TTC549 (cell line): Measurements from ENCODE around the gene ABCB6.
"Not testable (repeated sequence)": the region's sequence is repeated elsewhere in the genome, so short reads cannot be mapped to it uniquely, and the experiment has no call there.

Experiments used
- FAIRE-seq: peaks from 2 replicates; lab custom pipeline; 2012; peaks lifted over from hg19 to GRCh38; lab: Jason Lieb, UNC

ABCB6 gene

GRCh38 chr2:219213486-219214071, 5.2 kb downstream of the ABCB6 start:
- no peak for FAIRE-seq

- FAIRE-seq = no peak
Observed at GRCh38 chr2:219213026-219213415, 5.7 kb downstream of the ABCB6 start.

DNA sequence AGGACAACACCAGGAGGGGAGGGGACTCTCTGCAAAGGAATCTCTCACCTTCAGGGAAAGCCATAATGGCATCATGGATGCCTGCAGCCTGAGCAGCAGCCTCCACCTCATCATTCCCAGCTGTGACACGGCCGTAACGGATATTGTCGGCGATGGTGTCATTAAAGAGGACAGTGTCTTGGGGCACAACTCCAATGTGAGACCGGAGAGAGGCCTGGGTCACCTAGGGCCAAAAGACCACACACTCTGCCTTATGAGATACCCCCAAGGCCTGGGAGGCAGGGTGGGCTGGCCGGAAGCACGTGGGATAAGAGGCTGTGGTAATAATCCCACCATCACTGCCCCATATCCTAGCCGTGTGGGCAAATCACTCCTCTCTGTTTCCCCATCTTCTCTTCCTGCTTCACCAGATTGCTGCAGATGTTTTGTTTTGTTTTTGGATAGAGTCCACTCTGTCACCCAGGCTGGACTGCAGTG, 7.8 kb downstream of the ABCB6 start:
- FAIRE-seq = no peak

- no peak for FAIRE-seq
Observed at GRCh38 chr2:219210196-219210885, 8.4 kb downstream of the ABCB6 start.

DNA sequence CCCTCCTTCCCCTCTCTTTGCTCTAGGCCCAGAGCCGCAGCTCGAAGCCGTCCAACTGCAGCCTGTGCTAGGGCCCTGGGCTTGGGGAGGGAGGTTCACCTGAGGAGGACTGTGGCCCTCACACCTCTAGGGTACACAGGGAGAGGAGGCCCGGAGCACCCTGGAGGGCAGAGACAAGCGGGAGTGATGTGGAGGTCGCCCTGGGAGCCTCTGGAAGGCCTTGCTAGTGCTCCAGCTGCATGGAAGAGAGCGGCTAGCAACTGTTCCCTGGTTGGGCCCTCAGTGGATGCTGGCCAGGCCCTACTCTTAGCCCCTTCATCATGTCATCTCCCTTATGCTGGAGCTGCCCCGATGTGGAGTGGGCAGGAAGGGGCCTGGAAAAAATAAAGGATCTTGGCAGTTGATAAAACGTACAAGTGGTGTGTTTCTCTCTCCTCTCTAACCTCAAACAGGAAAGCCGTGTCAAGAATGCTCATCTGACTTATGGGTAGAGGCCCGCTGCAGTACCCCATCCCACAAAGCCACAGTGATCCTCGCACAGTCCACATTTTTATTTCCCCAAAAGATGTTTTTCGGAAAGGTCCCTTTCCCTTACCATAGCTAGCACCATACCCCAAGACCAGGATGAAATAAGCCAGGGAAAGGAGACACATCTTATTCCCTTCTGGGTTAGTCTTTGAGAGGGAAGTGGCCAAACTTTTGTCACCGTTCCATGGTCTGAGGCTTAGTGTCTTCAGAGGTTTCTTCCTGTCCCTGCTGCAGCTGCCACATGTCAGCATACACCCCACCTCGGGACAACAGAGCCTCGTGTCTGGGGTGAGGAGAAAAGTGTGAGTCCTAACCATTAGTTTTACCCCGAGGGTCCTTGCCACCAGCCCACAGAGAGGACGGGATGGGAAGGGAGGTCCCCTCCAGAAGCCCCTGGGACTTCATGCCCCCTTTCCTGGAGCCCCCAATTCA, 9.2 kb downstream of the ABCB6 start:
- FAIRE-seq = no peak

DNA sequence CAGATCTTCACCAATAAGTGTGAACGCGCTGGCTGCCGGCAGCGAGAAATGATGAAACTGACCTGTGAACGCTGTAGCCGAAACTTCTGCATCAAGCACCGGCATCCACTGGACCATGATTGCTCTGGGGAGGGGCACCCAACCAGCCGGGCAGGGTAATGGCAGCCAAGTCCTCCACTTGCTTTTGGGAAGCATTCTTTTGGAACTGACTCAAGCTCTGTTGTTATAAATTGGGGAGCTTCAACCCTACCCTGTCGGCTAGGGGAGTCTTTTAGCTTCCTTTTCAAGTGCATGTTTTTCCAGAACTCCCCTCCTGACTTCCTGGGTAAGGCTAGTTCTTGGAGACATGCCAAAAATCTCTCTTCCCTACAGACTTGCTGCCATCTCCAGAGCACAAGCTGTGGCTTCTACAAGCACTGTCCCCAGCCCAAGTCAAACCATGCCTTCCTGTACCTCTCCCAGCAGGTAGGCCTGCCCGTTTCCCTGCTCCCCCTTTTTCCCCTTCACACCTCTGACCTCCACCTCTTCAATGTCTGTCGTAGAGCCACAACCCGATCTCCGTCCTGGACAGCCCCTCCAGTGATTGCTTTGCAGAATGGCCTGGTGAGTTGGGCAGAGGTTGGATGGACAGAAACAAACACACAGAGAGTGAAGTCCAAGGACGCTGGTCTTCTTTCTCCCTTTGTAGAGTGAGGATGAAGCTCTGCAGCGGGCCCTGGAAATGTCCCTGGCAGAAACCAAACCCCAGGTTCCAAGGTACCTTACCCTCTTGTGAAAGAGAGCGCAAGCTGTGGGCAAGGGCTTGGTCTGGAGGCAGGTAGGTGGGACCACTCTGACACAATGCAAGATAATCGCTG, 10.6 kb downstream of the ABCB6 start:
- FAIRE-seq = no peak

DNA sequence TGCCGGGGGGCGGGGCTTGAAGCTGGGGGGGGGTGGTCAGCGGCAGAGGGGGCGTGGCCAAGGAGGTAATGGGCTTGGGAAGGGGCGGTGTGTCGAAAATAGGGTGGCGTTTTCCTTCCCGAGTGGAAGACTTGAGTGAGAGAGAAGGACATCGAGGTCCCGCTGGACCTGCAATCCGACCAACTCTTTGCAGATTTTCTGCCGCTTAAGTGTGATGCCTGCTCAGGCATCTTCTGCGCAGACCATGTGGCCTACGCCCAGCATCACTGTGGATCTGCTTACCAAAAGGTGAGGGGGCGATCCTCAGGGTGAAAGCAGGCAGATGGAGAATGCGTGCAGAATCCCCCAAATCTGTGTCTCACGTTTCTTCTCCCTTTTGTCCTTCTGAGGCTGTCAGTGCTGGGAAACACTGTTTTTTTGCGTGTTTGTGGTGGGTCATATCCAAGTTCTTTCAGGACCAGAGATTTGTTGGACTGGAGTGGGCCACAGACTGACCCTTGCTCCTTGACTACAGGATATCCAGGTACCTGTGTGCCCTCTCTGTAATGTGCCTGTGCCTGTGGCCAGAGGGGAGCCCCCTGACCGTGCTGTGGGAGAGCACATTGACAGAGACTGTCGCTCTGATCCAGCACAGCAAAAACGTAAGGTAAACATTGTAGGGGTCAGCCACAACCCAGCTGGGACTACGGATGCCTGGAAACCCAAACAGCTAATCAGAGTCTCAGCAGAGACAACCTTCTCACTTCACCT, 11.4 kb downstream of the ABCB6 start:
- no peak for FAIRE-seq

DNA sequence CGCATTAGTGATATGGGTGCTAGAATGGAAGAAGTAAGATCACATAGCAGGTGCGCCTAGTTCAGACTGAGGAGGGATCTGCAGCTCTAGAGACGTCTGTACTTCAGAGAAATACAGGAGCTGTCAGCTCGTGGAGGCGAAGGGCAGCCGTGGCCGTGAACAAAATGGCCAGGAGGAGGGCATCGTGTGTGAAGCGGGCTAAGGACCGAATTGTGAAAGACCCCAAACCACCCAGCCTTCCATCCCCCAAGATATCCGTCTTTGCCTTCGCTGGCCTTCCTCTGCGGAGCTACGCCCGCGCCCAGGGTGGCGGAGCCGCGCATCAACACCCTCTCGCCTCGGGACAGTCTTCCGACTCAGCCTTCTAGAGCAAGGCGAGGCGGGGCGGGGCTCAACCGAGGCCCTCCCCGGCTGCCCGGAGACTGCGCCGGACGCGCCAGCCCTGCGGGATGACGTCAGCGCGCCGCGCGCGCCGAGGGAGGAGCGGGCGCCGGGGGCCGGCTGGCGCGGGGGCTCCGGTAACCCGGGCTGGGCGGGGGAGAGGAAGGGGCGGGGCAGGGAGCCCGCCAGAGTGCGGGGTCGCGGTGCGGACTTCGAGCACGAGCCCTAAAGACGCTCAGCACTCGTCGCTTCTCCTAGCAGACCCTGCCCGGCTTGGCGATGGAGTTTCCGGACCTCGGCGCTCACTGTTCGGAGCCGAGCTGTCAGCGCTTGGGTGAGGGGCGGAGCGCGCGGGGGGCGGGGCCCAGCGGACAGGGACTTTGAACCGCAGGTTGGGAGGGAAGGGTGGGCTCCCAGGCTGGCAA, 12.2 kb downstream of the ABCB6 start, which contains the start of gene ZFAND2B:
Gene ZFAND2B (plus strand): TSS at position 455 of the 806 bp plus-strand sequence. CDS start 206 bp downstream, at position 661.
- FAIRE-seq = no peak

DNA sequence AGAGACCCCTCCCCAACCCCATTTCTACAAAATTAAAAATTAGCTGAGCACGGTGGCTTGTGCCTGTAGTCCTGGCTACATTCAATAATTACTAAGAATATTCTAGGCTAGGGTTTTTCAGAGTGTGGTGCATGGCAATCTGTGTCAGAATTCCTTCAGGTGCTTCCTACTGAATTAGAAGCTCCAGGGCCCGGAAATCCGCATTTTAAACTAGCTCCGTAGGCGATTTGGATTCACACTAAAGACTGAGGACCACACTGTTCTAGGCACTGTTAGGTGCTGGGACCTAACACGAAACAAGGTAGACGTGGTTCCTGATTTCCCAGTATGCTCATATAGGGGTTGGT, 12.8 kb downstream of the ABCB6 start:
- FAIRE-seq = no peak

GRCh38 chr2:219205165-219205538, 13.6 kb downstream of the ABCB6 start:
- FAIRE-seq = no peak

- no peak for FAIRE-seq
Observed at GRCh38 chr2:219204425-219205164, 14.2 kb downstream of the ABCB6 start.

DNA sequence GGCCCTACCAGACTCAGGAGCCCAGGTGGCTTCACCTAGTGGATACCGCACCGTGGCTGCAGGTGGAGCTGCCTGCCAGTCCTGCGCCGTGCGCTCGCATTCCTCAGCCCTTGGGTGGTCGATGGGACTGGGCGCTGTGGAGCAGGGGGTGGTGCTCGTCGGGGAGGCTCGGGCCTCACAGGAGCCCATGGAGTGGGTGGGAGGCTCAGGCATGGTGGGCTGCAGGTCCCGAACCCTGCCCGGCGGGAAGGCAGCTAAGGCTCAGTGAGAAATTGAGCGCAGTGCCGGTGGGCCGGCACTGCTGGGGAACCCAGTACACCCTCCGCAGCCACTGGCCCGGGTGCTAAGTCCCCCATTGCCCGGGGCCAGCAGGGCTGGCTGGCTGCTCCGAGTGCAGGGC, 17.4 kb downstream of the ABCB6 start:
- not testable (repeated sequence) for FAIRE-seq

DNA sequence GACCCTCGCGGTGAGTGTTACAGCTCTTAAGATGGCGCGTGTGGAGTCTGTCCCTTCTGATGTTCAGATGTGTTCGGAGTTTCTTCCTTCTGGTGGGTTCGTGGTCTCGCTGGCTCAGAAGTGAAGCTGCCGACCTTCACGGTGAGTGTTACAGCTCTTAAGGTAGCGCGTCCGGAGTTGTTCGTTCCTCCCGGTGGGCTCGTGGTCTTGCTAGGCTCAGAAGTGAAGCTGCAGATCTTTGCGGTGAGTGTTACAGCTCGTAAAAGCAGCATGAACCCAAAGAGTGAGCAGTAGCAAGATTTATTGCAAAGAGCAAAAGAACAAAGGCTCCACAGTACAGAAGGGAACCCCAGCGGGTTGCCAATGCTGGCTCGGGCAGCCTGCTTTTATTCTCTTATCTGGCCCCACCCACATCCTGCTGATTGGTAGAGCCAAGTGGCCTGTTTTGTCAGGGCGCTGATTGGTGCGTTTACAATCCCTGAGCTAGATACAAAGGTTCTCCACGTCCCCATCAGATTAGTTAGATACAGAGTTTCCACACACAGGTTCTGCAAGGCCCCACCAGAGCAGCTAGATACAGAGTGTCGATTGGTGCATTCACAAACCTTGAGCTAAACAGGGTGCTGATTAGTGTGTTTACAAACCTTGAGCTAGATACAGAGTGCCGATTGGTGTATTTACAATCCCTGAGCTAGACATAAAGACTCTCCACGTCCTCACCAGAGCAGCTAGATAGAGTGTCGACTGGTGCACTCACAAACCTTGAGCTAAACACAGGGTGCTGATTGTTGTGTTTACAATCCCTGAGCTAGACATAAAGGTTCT, 18.0 kb downstream of the ABCB6 start:
- FAIRE-seq = not testable (repeated sequence)

GRCh38 chr2:219199470-219200211, 19.1 kb downstream of the ABCB6 start:
- FAIRE-seq = no peak

- FAIRE-seq = no peak
Observed at GRCh38 chr2:219198974-219199373, 19.8 kb downstream of the ABCB6 start.

GRCh38 chr2:219197388-219197787, 21.4 kb downstream of the ABCB6 start:
- no peak for FAIRE-seq

DNA sequence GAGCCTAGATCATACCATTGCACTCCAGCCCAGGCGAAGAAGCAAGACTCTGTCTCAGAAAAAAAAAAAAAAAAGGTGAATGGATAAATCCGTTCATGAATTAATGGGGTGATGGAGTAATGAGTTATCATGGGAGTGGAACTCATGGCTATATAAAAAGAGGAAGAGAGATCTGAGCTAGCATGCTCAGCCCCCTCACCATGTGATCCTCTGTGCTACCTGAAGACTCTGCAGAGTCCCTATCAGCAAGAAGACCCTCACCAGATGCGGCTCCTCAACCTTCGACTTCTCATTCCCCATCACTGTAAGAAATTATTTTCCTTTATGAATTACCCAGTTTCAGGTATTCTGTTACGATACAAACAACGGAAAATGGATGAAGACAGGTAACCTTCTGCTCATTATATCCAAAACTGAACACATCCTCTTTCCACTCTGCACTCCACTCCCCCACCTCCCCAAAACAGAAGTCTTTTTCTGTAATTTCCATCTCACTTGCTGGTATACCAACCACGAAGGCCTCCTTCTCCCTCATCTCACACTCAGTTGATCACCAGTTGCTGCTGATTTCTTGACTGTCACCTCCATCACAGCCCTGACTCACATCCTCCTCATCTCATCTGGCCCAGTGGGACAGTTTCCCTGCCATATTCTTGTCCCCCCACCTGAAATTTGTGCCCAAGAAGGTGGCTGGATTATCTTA, 31.9 kb downstream of the ABCB6 start:
- FAIRE-seq = no peak
